ENCODE data around the gene PNMA6A.
"Not testable (repeated sequence)": the region's sequence is repeated elsewhere in the genome, so short reads cannot be mapped to it uniquely, and the experiment has no call there.

Gene PNMA6A

DNA sequence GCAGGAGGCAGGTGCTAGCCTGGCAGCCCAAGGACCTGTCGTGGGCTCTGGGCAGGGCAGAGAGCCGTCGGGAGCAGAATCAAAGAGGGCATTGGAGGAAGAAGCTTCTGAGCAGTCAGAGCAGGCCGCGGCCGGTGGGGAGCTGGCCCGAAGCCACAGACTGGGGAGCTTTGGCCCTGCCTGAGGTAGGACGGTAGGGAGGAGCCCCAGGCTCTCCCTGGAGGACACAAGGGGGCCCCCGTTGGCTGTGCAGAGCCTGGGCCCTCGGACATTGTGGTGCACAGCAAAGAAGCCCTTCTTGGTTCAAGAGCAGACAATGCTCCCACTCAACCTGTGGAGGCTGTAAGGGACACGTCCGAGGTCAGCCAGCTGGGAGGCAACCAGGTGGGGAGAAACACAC is 5.9 kb upstream of the PNMA6A start:
- DNase-seq; H3K18ac ChIP-seq (ENCODE audit: low read length); H3K36me3 ChIP-seq (ENCODE audit: control insufficient read depth, insufficient read depth, low read length); H3K79me2 ChIP-seq (ENCODE audit: control insufficient read depth, insufficient read depth, low read length); H3K79me1 ChIP-seq (ENCODE audit: low read length); H2AK5ac ChIP-seq (ENCODE audit: low read length); H3K4me3 ChIP-seq (ENCODE audit: low read length); H3K23ac ChIP-seq (ENCODE audit: low read length); H3K4me1 ChIP-seq (ENCODE audit: control insufficient read depth, low read depth, low read length); H3K4me2 ChIP-seq (ENCODE audit: low read length); H3K4ac ChIP-seq (ENCODE audit: low read depth, low read length); H2BK120ac ChIP-seq (ENCODE audit: low read depth, low read length); H4K8ac ChIP-seq (ENCODE audit: low read depth, low read length); H2BK15ac ChIP-seq (replicated peaks; ENCODE audit: low read depth); H2BK5ac ChIP-seq (ENCODE audit: low read length); H3K27ac ChIP-seq (ENCODE audit: low read depth, low read length); H3K56ac ChIP-seq (ENCODE audit: low read length); H3K27me3 ChIP-seq (ENCODE audit: insufficient read depth, low read length, poor library complexity); H3K9ac ChIP-seq (ENCODE audit: low read length); H4K5ac ChIP-seq (ENCODE audit: low read length): not testable (repeated sequence)
- no CpG with 5 or more reads among the region's 12 CpGs for WGBS (ENCODE audit: extremely low coverage, insufficient coverage, low lambda C conversion rate)

DNA sequence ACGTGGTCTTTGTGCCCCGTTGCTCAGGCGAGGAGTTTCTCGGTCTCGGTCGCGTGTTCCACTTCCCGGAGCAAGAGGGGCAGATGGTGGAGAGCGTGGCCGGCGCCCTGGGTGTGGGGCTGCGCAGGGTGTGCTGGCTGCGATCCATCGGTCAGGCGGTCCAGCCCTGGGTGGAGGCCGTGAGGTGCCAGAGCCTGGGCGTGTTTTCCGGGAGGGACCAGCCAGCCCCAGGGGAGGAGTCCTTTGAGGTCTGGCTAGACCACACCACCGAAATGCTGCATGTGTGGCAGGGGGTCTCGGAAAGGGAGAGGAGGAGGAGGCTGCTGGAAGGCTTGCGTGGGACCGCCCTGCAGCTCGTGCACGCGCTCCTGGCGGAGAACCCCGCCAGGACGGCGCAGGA is 1.1 kb downstream of the PNMA6A start:
- not testable (repeated sequence) for H3K4ac ChIP-seq (ENCODE audit: low read depth, low read length); H4K5ac ChIP-seq (ENCODE audit: low read length); H3K9ac ChIP-seq (ENCODE audit: low read length); H2BK15ac ChIP-seq (replicated peaks; ENCODE audit: low read depth); H4K8ac ChIP-seq (ENCODE audit: low read depth, low read length); H3K36me3 ChIP-seq (ENCODE audit: control insufficient read depth, insufficient read depth, low read length); H3K56ac ChIP-seq (ENCODE audit: low read length); H3K18ac ChIP-seq (ENCODE audit: low read length); H3K79me2 ChIP-seq (ENCODE audit: control insufficient read depth, insufficient read depth, low read length); H2BK120ac ChIP-seq (ENCODE audit: low read depth, low read length); H3K4me2 ChIP-seq (ENCODE audit: low read length); H3K27me3 ChIP-seq (ENCODE audit: insufficient read depth, low read length, poor library complexity); H3K79me1 ChIP-seq (ENCODE audit: low read length); H2BK5ac ChIP-seq (ENCODE audit: low read length); DNase-seq; H3K27ac ChIP-seq (ENCODE audit: low read depth, low read length); H2AK5ac ChIP-seq (ENCODE audit: low read length); H3K23ac ChIP-seq (ENCODE audit: low read length); H3K4me1 ChIP-seq (ENCODE audit: control insufficient read depth, low read depth, low read length); H3K4me3 ChIP-seq (ENCODE audit: low read length)
- WGBS (ENCODE audit: extremely low coverage, insufficient coverage, low lambda C conversion rate), result no CpG with 5 or more reads among the region's 29 CpGs

DNA sequence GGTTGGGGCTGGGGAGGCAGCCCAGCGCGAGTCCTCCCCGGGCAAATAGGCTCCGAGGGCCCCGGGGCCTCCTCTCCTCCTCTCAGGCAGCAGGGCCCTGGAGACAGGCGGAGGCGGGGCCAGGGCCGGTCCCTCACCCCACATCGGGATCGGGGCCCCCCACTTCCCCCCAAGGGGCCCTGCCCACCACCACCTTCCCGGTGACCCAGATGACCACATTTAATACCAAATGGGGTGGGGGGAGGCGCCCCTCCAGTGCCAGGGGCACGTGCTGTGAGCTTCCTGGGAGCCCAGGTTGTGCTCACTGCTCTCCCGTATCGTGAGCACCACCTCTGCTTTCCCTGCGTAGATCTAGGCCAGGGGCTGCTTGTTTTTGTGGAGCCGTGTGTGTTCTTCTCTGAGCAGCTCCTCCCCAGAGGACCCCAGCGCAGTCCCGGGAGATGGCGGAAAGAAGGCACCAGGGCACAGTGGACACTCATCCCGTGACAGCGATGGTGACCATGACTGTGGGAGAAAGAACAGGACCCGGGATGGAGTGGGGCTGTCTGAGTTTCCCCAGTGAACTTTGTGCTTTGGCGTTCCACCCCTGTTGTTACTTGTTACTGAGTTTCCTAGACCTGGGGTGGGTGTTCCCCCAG is 2.1 kb downstream of the PNMA6A start:
- no peak overlapping the region for H3K4me2 ChIP-seq (ENCODE audit: low read length)
- H3K27me3 ChIP-seq (ENCODE audit: insufficient read depth, low read length, poor library complexity), result no peaks in the 10 kb centered on the region
- no peaks in the 10 kb centered on the region for H3K36me3 ChIP-seq (ENCODE audit: control insufficient read depth, insufficient read depth, low read length)
- H3K79me1 ChIP-seq (ENCODE audit: low read length), result no peaks in the 10 kb centered on the region
- H3K79me2 ChIP-seq (ENCODE audit: control insufficient read depth, insufficient read depth, low read length), result no peaks in the 10 kb centered on the region
- H2BK120ac ChIP-seq (ENCODE audit: low read depth, low read length), result no peak overlapping the region
- no peak overlapping the region for H3K18ac ChIP-seq (ENCODE audit: low read length)
- H3K4me1 ChIP-seq (ENCODE audit: control insufficient read depth, low read depth, low read length), result no peaks in the 10 kb centered on the region
- H3K9ac ChIP-seq (ENCODE audit: low read length), result no peak overlapping the region
- no peak overlapping the region for H3K27ac ChIP-seq (ENCODE audit: low read depth, low read length)
- no peak overlapping the region for H3K4me3 ChIP-seq (ENCODE audit: low read length)
- no peak overlapping the region for H2AK5ac ChIP-seq (ENCODE audit: low read length)
- H4K8ac ChIP-seq (ENCODE audit: low read depth, low read length), result no peak overlapping the region
- no peak overlapping the region for H2BK5ac ChIP-seq (ENCODE audit: low read length)
- no peak overlapping the region for H3K56ac ChIP-seq (ENCODE audit: low read length)
- no peak for DNase-seq
- H3K4ac ChIP-seq (ENCODE audit: low read depth, low read length), result no peak overlapping the region
- WGBS (ENCODE audit: extremely low coverage, insufficient coverage, low lambda C conversion rate), result no CpG with 5 or more reads among the region's 24 CpGs
- no peak overlapping the region for H3K23ac ChIP-seq (ENCODE audit: low read length)
- H4K5ac ChIP-seq (ENCODE audit: low read length), result no peak overlapping the region
- no peak overlapping the region for H2BK15ac ChIP-seq (replicated peaks; ENCODE audit: low read depth)

DNA sequence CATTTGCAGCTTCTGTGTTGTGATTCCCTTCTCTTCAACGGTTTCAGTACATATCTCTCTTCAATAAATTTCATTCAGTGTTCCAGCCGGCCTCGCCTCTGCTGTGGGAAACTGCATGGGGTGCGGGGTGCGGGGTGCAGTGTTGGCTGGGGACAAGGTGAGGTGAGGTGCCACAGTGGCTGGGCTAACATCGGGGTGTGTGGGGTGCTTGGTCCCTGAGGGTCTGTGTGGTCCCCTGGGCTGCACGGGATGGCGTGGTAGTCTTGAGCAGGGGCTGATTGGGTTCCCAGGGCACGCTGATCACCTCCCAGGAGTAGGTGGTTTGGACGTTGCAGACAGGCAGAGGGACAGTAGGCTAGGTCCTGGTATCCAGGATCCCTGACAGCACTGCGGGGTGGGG is 2.7 kb downstream of the PNMA6A start:
- H3K18ac ChIP-seq (ENCODE audit: low read length), result no peak overlapping the region
- H3K4me2 ChIP-seq (ENCODE audit: low read length), result no peak overlapping the region
- no peak overlapping the region for H2BK120ac ChIP-seq (ENCODE audit: low read depth, low read length)
- no peaks in the 10 kb centered on the region for H3K4me1 ChIP-seq (ENCODE audit: control insufficient read depth, low read depth, low read length)
- H3K79me1 ChIP-seq (ENCODE audit: low read length), result no peaks in the 10 kb centered on the region
- H4K8ac ChIP-seq (ENCODE audit: low read depth, low read length), result no peak overlapping the region
- H3K27ac ChIP-seq (ENCODE audit: low read depth, low read length), result no peak overlapping the region
- H2AK5ac ChIP-seq (ENCODE audit: low read length), result no peak overlapping the region
- no peak overlapping the region for H3K23ac ChIP-seq (ENCODE audit: low read length)
- H3K36me3 ChIP-seq (ENCODE audit: control insufficient read depth, insufficient read depth, low read length), result no peaks in the 10 kb centered on the region
- no peaks in the 10 kb centered on the region for H3K27me3 ChIP-seq (ENCODE audit: insufficient read depth, low read length, poor library complexity)
- no peak overlapping the region for H3K56ac ChIP-seq (ENCODE audit: low read length)
- no peak overlapping the region for H3K9ac ChIP-seq (ENCODE audit: low read length)
- no peak overlapping the region for H3K4ac ChIP-seq (ENCODE audit: low read depth, low read length)
- H4K5ac ChIP-seq (ENCODE audit: low read length), result no peak overlapping the region
- H2BK5ac ChIP-seq (ENCODE audit: low read length), result no peak overlapping the region
- no peak for DNase-seq
- no peak overlapping the region for H2BK15ac ChIP-seq (replicated peaks; ENCODE audit: low read depth)
- no peaks in the 10 kb centered on the region for H3K79me2 ChIP-seq (ENCODE audit: control insufficient read depth, insufficient read depth, low read length)
- WGBS (ENCODE audit: extremely low coverage, insufficient coverage, low lambda C conversion rate), result no CpG with 5 or more reads among the region's 11 CpGs
- H3K4me3 ChIP-seq (ENCODE audit: low read length), result no peak overlapping the region

DNA sequence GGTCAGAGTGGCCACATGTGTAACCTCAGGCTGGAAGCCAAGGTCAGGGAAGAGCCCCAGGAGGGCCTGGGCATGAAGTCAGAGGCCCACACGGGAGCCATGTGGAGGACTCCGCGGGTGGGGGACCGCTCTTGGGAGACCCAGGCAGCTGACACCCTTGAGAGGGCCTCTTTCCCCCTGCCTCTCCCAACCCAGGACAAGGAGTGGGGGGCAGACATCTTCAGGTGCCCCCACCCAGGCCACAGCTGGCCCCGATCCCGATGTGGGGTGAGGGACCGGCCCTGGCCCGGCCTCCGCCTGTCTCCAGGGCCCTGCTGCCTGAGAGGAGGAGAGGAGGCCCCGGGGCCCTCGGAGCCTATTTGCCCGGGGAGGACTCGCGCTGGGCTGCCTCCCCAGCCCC is 3.1 kb downstream of the PNMA6A start:
- Histone ChIP-seq H3K4me2 (ENCODE audit: low read length) (no peak overlapping the region), H3K79me2 (ENCODE audit: control insufficient read depth, insufficient read depth, low read length) (no peaks in the 10 kb centered on the region), H3K4ac (ENCODE audit: low read depth, low read length) (no peak overlapping the region), H3K4me1 (ENCODE audit: control insufficient read depth, low read depth, low read length) (no peaks in the 10 kb centered on the region), H2BK120ac (ENCODE audit: low read depth, low read length) (no peak overlapping the region), H3K4me3 (ENCODE audit: low read length) (no peak overlapping the region), H2BK5ac (ENCODE audit: low read length) (no peak overlapping the region), H2BK15ac (replicated peaks; ENCODE audit: low read depth) (no peak overlapping the region), H3K9ac (ENCODE audit: low read length) (no peak overlapping the region), H4K5ac (ENCODE audit: low read length) (no peak overlapping the region), H3K23ac (ENCODE audit: low read length) (no peak overlapping the region), H4K8ac (ENCODE audit: low read depth, low read length) (no peak overlapping the region), H3K27me3 (ENCODE audit: insufficient read depth, low read length, poor library complexity) (no peaks in the 10 kb centered on the region), H3K27ac (ENCODE audit: low read depth, low read length) (no peak overlapping the region), H3K56ac (ENCODE audit: low read length) (no peak overlapping the region), H3K18ac (ENCODE audit: low read length) (no peak overlapping the region), H2AK5ac (ENCODE audit: low read length) (no peak overlapping the region), H3K36me3 (ENCODE audit: control insufficient read depth, insufficient read depth, low read length) (no peaks in the 10 kb centered on the region), H3K79me1 (ENCODE audit: low read length) (no peaks in the 10 kb centered on the region)
- no peak for DNase-seq
- no CpG with 5 or more reads among the region's 14 CpGs for WGBS (ENCODE audit: extremely low coverage, insufficient coverage, low lambda C conversion rate)

DNA sequence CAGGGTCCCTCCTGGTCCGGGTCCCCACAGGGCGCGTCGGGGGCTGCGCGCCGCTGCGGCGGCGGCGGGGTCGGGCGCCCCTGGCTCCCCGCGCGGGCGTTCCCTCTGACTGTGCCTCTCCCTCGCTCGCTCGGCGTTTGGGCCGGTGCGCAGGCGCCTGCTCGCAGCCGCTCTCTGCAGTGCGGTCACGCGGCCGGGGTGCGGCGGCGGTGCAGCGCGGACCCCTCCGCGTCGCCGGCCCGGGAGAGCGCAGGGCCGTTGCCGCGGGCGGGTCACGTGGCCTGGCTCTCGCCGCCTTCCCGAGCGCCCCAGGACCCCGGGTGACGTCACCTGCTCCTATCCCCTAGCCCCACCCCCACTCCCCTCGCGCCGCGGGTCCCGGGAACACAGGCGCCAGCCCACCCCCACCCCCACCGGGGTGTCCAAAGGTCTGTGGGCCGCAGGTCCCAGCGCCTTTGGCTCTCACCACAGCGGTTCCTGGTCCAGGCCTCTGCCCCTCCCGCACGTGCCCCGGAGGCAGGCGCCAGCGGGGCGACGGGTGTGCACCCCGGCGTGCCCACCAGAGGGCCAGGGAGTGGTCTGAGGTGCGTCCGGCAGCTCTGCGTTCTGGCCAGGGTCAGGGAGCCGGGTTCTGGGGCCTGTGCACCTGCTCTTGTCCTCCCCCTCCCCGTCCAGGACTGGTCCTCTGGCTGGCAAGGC is 5.3 kb downstream of the PNMA6A start:
- not testable (repeated sequence) for H3K9ac ChIP-seq (ENCODE audit: low read length); H3K4me2 ChIP-seq (ENCODE audit: low read length)
- WGBS (ENCODE audit: extremely low coverage, insufficient coverage, low lambda C conversion rate), result no CpG with 5 or more reads among the region's 76 CpGs

More for the DNA sequence above, 5.3 kb downstream of the PNMA6A start:
- not testable (repeated sequence) for H3K23ac ChIP-seq (ENCODE audit: low read length); H3K79me2 ChIP-seq (ENCODE audit: control insufficient read depth, insufficient read depth, low read length); H3K4ac ChIP-seq (ENCODE audit: low read depth, low read length); H2AK5ac ChIP-seq (ENCODE audit: low read length); DNase-seq; H2BK5ac ChIP-seq (ENCODE audit: low read length); H3K4me1 ChIP-seq (ENCODE audit: control insufficient read depth, low read depth, low read length); H4K5ac ChIP-seq (ENCODE audit: low read length); H2BK15ac ChIP-seq (replicated peaks; ENCODE audit: low read depth); H3K79me1 ChIP-seq (ENCODE audit: low read length); H4K8ac ChIP-seq (ENCODE audit: low read depth, low read length); H3K18ac ChIP-seq (ENCODE audit: low read length); H3K56ac ChIP-seq (ENCODE audit: low read length); H3K27me3 ChIP-seq (ENCODE audit: insufficient read depth, low read length, poor library complexity); H3K27ac ChIP-seq (ENCODE audit: low read depth, low read length); H2BK120ac ChIP-seq (ENCODE audit: low read depth, low read length); H3K4me3 ChIP-seq (ENCODE audit: low read length); H3K36me3 ChIP-seq (ENCODE audit: control insufficient read depth, insufficient read depth, low read length)

Measured in mesendoderm (in vitro differentiated cells).